HG03060 (cell line): ENCODE measurements around the gene HHIPL1.
"Not testable (repeated sequence)": the region's sequence is repeated elsewhere in the genome, so short reads cannot be mapped to it uniquely, and the experiment has no call there.

Experiments used
- ATAC-seq: cut with Tn5 transposase; IDR thresholded peaks from one replicate; pipeline ENCODE4 v1.9.1; 2021; ENCODE audit warnings: low read depth, moderate number of reproducible peaks; ENCODE audit not compliant: unreplicated experiment

HHIPL1 gene

GRCh38 chr14:99657645-99658155 is 12.8 kb downstream of the HHIPL1 start:
- ATAC-seq: no peak

- no peak for ATAC-seq
Measured at GRCh38 chr14:99658218-99658845, 13.4 kb downstream of the HHIPL1 start.

- ATAC-seq: no peak
Measured at GRCh38 chr14:99659333-99659741, 14.4 kb downstream of the HHIPL1 start.

- ATAC-seq: no peak
Measured at GRCh38 chr14:99660006-99660566, 15.2 kb downstream of the HHIPL1 start.

- ATAC-seq: no peak
Measured at GRCh38 chr14:99660794-99661193, 15.9 kb downstream of the HHIPL1 start.

GRCh38 chr14:99661206-99661605 is 16.3 kb downstream of the HHIPL1 start:
- not testable (repeated sequence) for ATAC-seq

GRCh38 chr14:99662846-99663245 is 17.9 kb downstream of the HHIPL1 start:
- no peak for ATAC-seq

GRCh38 chr14:99663386-99664057 is 18.6 kb downstream of the HHIPL1 start:
- ATAC-seq: no peak

GRCh38 chr14:99664058-99664936 is 19.4 kb downstream of the HHIPL1 start:
- ATAC-seq: no peak

- ATAC-seq: no peak
Measured at GRCh38 chr14:99664937-99665273, 20.0 kb downstream of the HHIPL1 start.

- ATAC-seq: no peak
Measured at GRCh38 chr14:99666533-99666932, 21.6 kb downstream of the HHIPL1 start.

GRCh38 chr14:99667045-99667444 is 22.1 kb downstream of the HHIPL1 start:
- ATAC-seq: no peak

- no peak for ATAC-seq
Measured at GRCh38 chr14:99667821-99668220, 22.9 kb downstream of the HHIPL1 start.

- ATAC-seq: no peak
Measured at GRCh38 chr14:99668307-99669295, 23.7 kb downstream of the HHIPL1 start.

GRCh38 chr14:99670361-99671234 is 25.7 kb downstream of the HHIPL1 start:
- no peak for ATAC-seq

- no peak for ATAC-seq
Measured at GRCh38 chr14:99671235-99672224, 26.6 kb downstream of the HHIPL1 start.

- no peak for ATAC-seq
Measured at GRCh38 chr14:99672506-99673304, 27.8 kb downstream of the HHIPL1 start.
